Epithelial cell of proximal tubule (primary cell): ENCODE results near the gene CDKN1B. TPM values are rescaled to one million over a fixed set of nuclear protein-coding genes. Genes with fewer than 3 reads are reported as not detected.

Experiments
- DNase-seq: peaks from one replicate; pipeline ENCODE4 v3.0.0-alpha.2; 2011; ENCODE audit warnings: low read depth
- H3K4me3 ChIP-seq: 2 replicates; pipeline ENCODE4 v1.5.1; 2011; ENCODE audit warnings: low read depth, mild to moderate bottlenecking, low read length
- total RNA-seq: library from RNA; depleted of rRNA; stranded (reverse); fragments of >200 nt; gene quantifications from 2 replicates; pipeline ENCODE4 v1.2.3, GENCODE V29; 2015
- TF ChIP-seq, protein P1 (sequence below): conservative IDR thresholded peaks from 2 replicates; pipeline ENCODE4 v1.5.1; 2012; ENCODE audit warnings: low read depth, mild to moderate bottlenecking, low read length

The CDKN1B gene
- total RNA-seq, 1 donor from 2014 or later: 14.3 TPM

DNA sequence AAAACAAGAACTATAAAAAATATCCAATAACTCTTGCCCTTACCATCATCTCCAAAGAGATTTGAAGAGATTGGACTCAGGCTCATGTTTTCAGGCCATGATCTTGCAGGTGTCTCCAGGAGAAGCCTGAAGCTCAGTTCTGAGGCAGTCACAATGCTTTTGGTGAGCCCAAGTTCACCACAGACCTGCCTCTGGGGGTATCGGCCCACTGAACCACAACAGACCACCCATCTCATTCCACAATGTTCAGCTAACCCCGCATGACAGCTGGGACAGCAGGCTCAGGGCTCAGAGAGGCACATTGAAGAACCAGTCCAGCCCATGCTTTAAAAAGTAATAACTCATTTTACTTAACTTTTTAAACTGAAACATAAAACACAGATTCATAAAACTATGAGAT lies 40.0 kb downstream of the CDKN1B start:
- H3K4me3 ChIP-seq: no peak overlapping the region
- TF ChIP-seq, protein P1, sequence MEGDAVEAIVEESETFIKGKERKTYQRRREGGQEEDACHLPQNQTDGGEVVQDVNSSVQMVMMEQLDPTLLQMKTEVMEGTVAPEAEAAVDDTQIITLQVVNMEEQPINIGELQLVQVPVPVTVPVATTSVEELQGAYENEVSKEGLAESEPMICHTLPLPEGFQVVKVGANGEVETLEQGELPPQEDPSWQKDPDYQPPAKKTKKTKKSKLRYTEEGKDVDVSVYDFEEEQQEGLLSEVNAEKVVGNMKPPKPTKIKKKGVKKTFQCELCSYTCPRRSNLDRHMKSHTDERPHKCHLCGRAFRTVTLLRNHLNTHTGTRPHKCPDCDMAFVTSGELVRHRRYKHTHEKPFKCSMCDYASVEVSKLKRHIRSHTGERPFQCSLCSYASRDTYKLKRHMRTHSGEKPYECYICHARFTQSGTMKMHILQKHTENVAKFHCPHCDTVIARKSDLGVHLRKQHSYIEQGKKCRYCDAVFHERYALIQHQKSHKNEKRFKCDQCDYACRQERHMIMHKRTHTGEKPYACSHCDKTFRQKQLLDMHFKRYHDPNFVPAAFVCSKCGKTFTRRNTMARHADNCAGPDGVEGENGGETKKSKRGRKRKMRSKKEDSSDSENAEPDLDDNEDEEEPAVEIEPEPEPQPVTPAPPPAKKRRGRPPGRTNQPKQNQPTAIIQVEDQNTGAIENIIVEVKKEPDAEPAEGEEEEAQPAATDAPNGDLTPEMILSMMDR: no peak

DNA sequence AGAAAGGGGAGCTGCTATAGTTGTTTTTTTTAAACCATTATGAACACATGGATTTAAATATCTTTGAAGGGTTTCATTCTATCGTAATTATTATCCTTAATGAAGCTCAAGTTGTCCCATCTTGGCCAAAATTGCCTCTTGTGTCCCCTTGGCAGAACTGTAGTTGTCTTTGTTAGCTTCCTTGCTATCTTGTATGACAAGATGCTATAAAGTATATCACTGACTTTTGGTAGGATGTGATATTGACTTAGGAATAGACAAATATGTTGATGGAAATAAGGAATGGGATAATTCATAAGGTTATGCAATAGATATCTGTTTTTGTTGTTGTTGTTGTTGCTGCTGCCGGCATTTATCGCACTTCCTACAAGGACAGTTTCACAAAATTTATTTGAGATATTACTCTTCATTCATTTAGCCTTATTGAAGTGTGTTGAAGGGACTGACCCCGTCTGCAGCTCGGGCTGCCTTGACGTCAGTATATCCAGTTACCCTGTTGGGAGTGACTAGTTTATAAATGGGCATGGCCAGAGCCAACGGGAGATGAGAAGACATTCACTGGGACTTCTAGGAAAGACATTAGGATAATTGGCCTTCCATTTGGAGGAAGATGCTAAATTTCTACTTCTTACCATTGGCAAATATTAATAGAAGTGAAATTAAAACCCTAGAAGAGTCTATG lies 42.2 kb downstream of the CDKN1B start:
- DNase-seq: no peak
- TF ChIP-seq, protein P1: no peak
- no peak overlapping the region for H3K4me3 ChIP-seq

More for the DNA sequence above, 40.0 kb downstream of the CDKN1B start:
- DNase-seq: no peak

DNA sequence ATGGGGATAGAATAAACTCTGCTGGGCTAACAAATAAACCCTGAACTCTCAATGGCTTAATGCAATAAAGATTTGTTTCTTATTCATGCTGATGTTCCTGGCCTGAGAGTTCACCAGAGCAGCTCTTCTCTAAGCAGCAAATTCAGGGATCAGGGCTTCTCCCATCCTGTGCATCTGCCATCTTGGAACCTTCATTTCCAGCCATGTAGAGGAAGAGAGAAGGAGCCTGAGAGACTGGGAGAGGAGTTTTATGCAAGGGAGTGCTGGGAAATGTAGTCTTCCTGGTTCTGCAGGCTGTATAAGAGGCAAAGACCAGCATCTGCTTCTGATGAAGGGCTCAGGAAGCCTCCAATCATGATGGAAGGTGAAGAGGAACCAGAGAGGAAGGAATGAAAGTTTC lies 47.7 kb downstream of the CDKN1B start:
- TF ChIP-seq, protein P1: no peak
- H3K4me3 ChIP-seq: no peak overlapping the region
- DNase-seq: no peak

DNA sequence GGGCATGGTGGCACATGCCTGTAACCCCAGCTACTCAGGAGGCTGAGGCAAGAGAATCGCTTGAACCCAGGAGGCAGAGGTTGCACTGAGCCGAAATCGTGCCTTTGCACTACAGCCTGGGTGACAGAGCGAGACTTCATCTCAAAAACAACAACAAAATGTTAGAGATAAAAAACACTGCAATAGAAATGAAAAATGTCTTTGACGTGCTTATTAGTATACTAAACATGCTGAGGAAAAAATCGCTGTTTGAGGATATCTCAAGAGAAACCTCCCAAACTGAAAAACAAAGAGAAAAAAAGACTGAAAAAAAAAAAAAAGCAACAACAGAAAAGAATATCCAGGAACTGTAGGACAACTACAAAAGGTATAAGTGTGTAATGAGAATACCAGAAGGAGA lies 53.1 kb downstream of the CDKN1B start:
- TF ChIP-seq, protein P1: no peak
- DNase-seq: no peak
- H3K4me3 ChIP-seq: no peak overlapping the region

Other genes starting within 250 kb of the CDKN1B start
- gene DUSP16, start 154.5 kb upstream of the CDKN1B start, total RNA-seq: 14.8 and 19.3 TPM in 2 replicates
- 14.3 and 15.0 TPM in 2 replicates for gene CREBL2, start 105.5 kb upstream of the CDKN1B start, total RNA-seq
- 0.80 and 1.1 TPM in 2 replicates for gene GPR19, start 21.2 kb upstream of the CDKN1B start, total RNA-seq
- gene APOLD1, start 68.3 kb downstream of the CDKN1B start, total RNA-seq: 1.5 and 3.1 TPM in 2 replicates
- gene DDX47, start 96.0 kb downstream of the CDKN1B start, total RNA-seq: 106 and 110 TPM in 2 replicates
- gene GPRC5A, start 174.2 kb downstream of the CDKN1B start, total RNA-seq: 84.4 and 142 TPM in 2 replicates
- gene GPRC5D, start 234.8 kb downstream of the CDKN1B start, total RNA-seq: not detected in 2 replicates